Mesenchymal stem cell (in vitro differentiated cells and primary cell): ENCODE results near the gene SLC26A6.

Source experiments
- DNase-seq: peaks from one replicate; pipeline ENCODE4 v3.0.0-alpha.2; 2013
- H2AFZ ChIP-seq: one replicate; pipeline ENCODE4 v1.6.1; 2013; ENCODE audit warnings: low read depth, mild to moderate bottlenecking, control low read depth, inconsistent platforms, low read length, moderate library complexity
- H2AK5ac ChIP-seq: 2 replicates; pipeline ENCODE4 v1.6.1; 2013; ENCODE audit warnings: low read length, moderate library complexity, mild to moderate bottlenecking, inconsistent platforms; ENCODE audit not compliant: severe bottlenecking
- H2BK120ac ChIP-seq: one replicate; pipeline ENCODE4 v1.6.1; 2013; ENCODE audit warnings: low read depth, mild to moderate bottlenecking, inconsistent platforms, low read length, moderate library complexity
- H2BK12ac ChIP-seq, 2 experiments: one replicate each; pipeline ENCODE4 v1.6.1; 2013; ENCODE audit warnings: inconsistent platforms in 2 of 2, low read length in 2 of 2, mild to moderate bottlenecking in 2 of 2, moderate library complexity in 2 of 2, control low read depth in 1 of 2
- H2BK15ac ChIP-seq: one replicate; pipeline ENCODE4 v1.6.1; 2013; ENCODE audit warnings: mild to moderate bottlenecking, low read depth, inconsistent platforms; ENCODE audit not compliant: poor library complexity, severe bottlenecking
- H2BK5ac ChIP-seq: 2 replicates; pipeline ENCODE4 v1.6.1; 2013; ENCODE audit warnings: low read depth, mild to moderate bottlenecking, low read length, control low read depth, inconsistent platforms; ENCODE audit not compliant: poor library complexity, severe bottlenecking
- H3K14ac ChIP-seq, 2 experiments: one replicate each; pipeline ENCODE4 v1.6.1; 2013; ENCODE audit warnings: inconsistent platforms in 2 of 2, low read length in 2 of 2, control low read depth in 1 of 2, mild to moderate bottlenecking in 1 of 2, moderate library complexity in 1 of 2
- H3K18ac ChIP-seq, 2 experiments: one replicate each; pipeline ENCODE4 v1.6.1; 2013; ENCODE audit warnings: inconsistent platforms in 2 of 2, low read length in 2 of 2, control low read depth in 1 of 2, low read depth in 1 of 2, mild to moderate bottlenecking in 1 of 2
- H3K23ac ChIP-seq, 2 experiments: one replicate each; pipeline ENCODE4 v1.6.1; 2013; ENCODE audit warnings: inconsistent platforms in 2 of 2, low read length in 2 of 2, mild to moderate bottlenecking in 2 of 2, moderate library complexity in 2 of 2, control low read depth in 1 of 2
- H3K27ac ChIP-seq: 2 replicates; pipeline ENCODE4 v1.5.1; 2013; ENCODE audit warnings: mild to moderate bottlenecking, moderate library complexity, low read length, control low read depth, inconsistent platforms; ENCODE audit not compliant: poor library complexity, severe bottlenecking
- H3K27me3 ChIP-seq, 2 experiments: 2 replicates each; pipeline versions ENCODE4 v1.6.1 to v1.7.0; 2013; ENCODE audit warnings: low read length in 2 of 2, mild to moderate bottlenecking in 2 of 2, moderate library complexity in 2 of 2, control low read depth in 1 of 2, inconsistent platforms in 1 of 2; ENCODE audit not compliant: control insufficient read depth in 1 of 2, insufficient read depth in 1 of 2
- H3K36me3 ChIP-seq, 2 experiments: 2 replicates each; pipeline versions ENCODE4 v1.6.1 to v1.7.0; 2013; ENCODE audit warnings: low read length in 2 of 2, control low read depth in 1 of 2, inconsistent platforms in 1 of 2, low read depth in 1 of 2, mild to moderate bottlenecking in 1 of 2; ENCODE audit not compliant: insufficient read depth in 2 of 2, control insufficient read depth in 1 of 2
- H3K4ac ChIP-seq, 2 experiments: one replicate each; pipeline ENCODE4 v1.6.1; 2013; ENCODE audit warnings: inconsistent platforms in 2 of 2, low read length in 2 of 2, mild to moderate bottlenecking in 2 of 2, moderate library complexity in 2 of 2, control low read depth in 1 of 2, low read depth in 1 of 2
- H3K4me1 ChIP-seq: 2 replicates; pipeline ENCODE4 v1.6.1; 2013; ENCODE audit warnings: low read depth, low read length, control low read depth; ENCODE audit not compliant: control insufficient read depth, insufficient read depth
- H3K4me2 ChIP-seq: 2 replicates; pipeline ENCODE4 v1.6.1; 2013; ENCODE audit warnings: low read length, mild to moderate bottlenecking, inconsistent platforms; ENCODE audit not compliant: poor library complexity, severe bottlenecking
- H3K4me3 ChIP-seq, 2 experiments: 2 replicates each; pipeline versions ENCODE4 v1.5.1 to v1.7.0; 2013; ENCODE audit warnings: low read length in 2 of 2, mild to moderate bottlenecking in 2 of 2, control low read depth in 1 of 2, low read depth in 1 of 2; ENCODE audit not compliant: insufficient read depth in 1 of 2
- H3K79me1 ChIP-seq: replicated peaks from 2 replicates; pipeline ENCODE4 v1.6.1; 2013; ENCODE audit warnings: mild to moderate bottlenecking, control low read depth, low read length, inconsistent platforms; ENCODE audit not compliant: poor library complexity, severe bottlenecking
- H3K9ac ChIP-seq: 2 replicates; pipeline ENCODE4 v1.7.0; 2013; ENCODE audit warnings: mild to moderate bottlenecking, low read length, moderate library complexity
- H3K9me3 ChIP-seq: 2 replicates; pipeline ENCODE4 v1.7.0; 2013; ENCODE audit warnings: mild to moderate bottlenecking, low read length; ENCODE audit not compliant: control insufficient read depth
- H4K8ac ChIP-seq: one replicate; pipeline ENCODE4 v1.6.1; 2013; ENCODE audit warnings: inconsistent platforms, mild to moderate bottlenecking, low read length, moderate library complexity
- H4K91ac ChIP-seq: one replicate; pipeline ENCODE4 v1.6.1; 2013; ENCODE audit warnings: mild to moderate bottlenecking, low read length, inconsistent platforms
- WGBS: methylation state at CpG from one replicate; pipeline ENCODE4 v1.1.7; 2013; ENCODE audit warnings: mixed read lengths; 5-methylcytosine and 5-hydroxymethylcytosine counted together

The SLC26A6 gene

GRCh38 chr3:48662145-48662752 is 27.0 kb upstream of the SLC26A6 start:
- WGBS, result 6% methylated on average over 16 of the region's 46 CpGs
- peaks cover 24% of the 10 kb centered on the region for H3K4me1 ChIP-seq
- no peak overlapping the region for H2AFZ ChIP-seq
- H3K9ac ChIP-seq, result no peak overlapping the region
- no peak overlapping the region for H2BK5ac ChIP-seq
- no peak overlapping the region for H3K4ac ChIP-seq
- H3K4me2 ChIP-seq, result peak overlapping the region; percentile 96
- no peak overlapping the region for H2AK5ac ChIP-seq
- H3K36me3 ChIP-seq, result peaks cover 0 to 18% of the 10 kb centered on the region in 2 experiments
- DNase-seq, result peak; percentile 16
- no peak overlapping the region for H2BK120ac ChIP-seq
- H4K91ac ChIP-seq, result no peak overlapping the region
- H2BK15ac ChIP-seq, result no peak overlapping the region
- H3K27me3 ChIP-seq, result peaks cover 6 to 16% of the 10 kb centered on the region in 2 experiments
- H3K23ac ChIP-seq, result no peak overlapping the region
- no peak overlapping the region for H2BK12ac ChIP-seq
- no peaks in the 10 kb centered on the region for H3K79me1 ChIP-seq
- H3K18ac ChIP-seq, result no peak overlapping the region
- H3K27ac ChIP-seq, result no peak overlapping the region
- H4K8ac ChIP-seq, result no peak overlapping the region
- H3K14ac ChIP-seq, result no peak overlapping the region
- H3K9me3 ChIP-seq, result no peaks in the 10 kb centered on the region
- H3K4me3 ChIP-seq, result peak overlapping the region; percentile 67 to 88

GRCh38 chr3:48661501-48662144 is 26.4 kb upstream of the SLC26A6 start:
- H2BK120ac ChIP-seq, result no peak overlapping the region
- H3K14ac ChIP-seq, result no peak overlapping the region
- H3K9me3 ChIP-seq, result no peaks in the 10 kb centered on the region
- H2AK5ac ChIP-seq, result no peak overlapping the region
- no peak overlapping the region for H3K18ac ChIP-seq
- H3K27ac ChIP-seq, result no peak overlapping the region
- 4% methylated on average over 67 of the region's 67 CpGs for WGBS
- no peak overlapping the region for H4K8ac ChIP-seq
- H4K91ac ChIP-seq, result no peak overlapping the region
- H3K4ac ChIP-seq, result no peak overlapping the region
- no peak overlapping the region for H3K9ac ChIP-seq
- H3K4me2 ChIP-seq, result peak overlapping the region; percentile 89
- H2BK12ac ChIP-seq, result no peak overlapping the region
- H3K4me1 ChIP-seq, result peaks cover 25% of the 10 kb centered on the region
- H3K79me1 ChIP-seq, result no peaks in the 10 kb centered on the region
- no peak overlapping the region for H2BK5ac ChIP-seq
- peaks cover 6 to 23% of the 10 kb centered on the region in 2 experiments for H3K27me3 ChIP-seq
- peak; percentile 50 for DNase-seq
- no peak overlapping the region for H2AFZ ChIP-seq
- no peak overlapping the region for H3K23ac ChIP-seq
- H3K36me3 ChIP-seq, result peaks cover 0 to 24% of the 10 kb centered on the region in 2 experiments
- H2BK15ac ChIP-seq, result no peak overlapping the region
- H3K4me3 ChIP-seq, result peak overlapping the region; percentile 41 to 75

- no peak for DNase-seq
- Histone ChIP-seq H2BK5ac (no peak overlapping the region), H3K4me1 (peaks cover 32% of the 10 kb centered on the region), H4K8ac (no peak overlapping the region), H3K27ac (no peak overlapping the region), H3K9me3 (no peaks in the 10 kb centered on the region), H3K18ac (no peak overlapping the region), H3K4me3 (peak overlapping the region in 1 of 2 experiments; percentile 75), H3K4ac (no peak overlapping the region), H2AK5ac (no peak overlapping the region), H3K4me2 (no peak overlapping the region), H3K27me3 (peaks cover 6 to 24% of the 10 kb centered on the region in 2 experiments), H2BK12ac (no peak overlapping the region), H3K79me1 (no peaks in the 10 kb centered on the region), H2BK120ac (no peak overlapping the region), H3K9ac (no peak overlapping the region), H2AFZ (no peak overlapping the region), H3K23ac (no peak overlapping the region), H3K36me3 (peaks cover 0 to 27% of the 10 kb centered on the region in 2 experiments), H2BK15ac (no peak overlapping the region), H4K91ac (no peak overlapping the region), H3K14ac (no peak overlapping the region)
- 91% methylated on average over 61 of the region's 61 CpGs for WGBS
These were observed 25.6 kb upstream of the SLC26A6 start for GRCh38 chr3:48660800-48661400.

GRCh38 chr3:48656841-48657281 is 21.6 kb upstream of the SLC26A6 start:
- no peak overlapping the region for H3K27ac ChIP-seq
- no peak overlapping the region for H2AK5ac ChIP-seq
- H3K9me3 ChIP-seq, result no peaks in the 10 kb centered on the region
- no peak overlapping the region for H3K4ac ChIP-seq
- 96% methylated on average over 45 of the region's 45 CpGs for WGBS
- H3K4me1 ChIP-seq, result peaks cover 22% of the 10 kb centered on the region
- H3K14ac ChIP-seq, result no peak overlapping the region
- H4K8ac ChIP-seq, result no peak overlapping the region
- peak overlapping the region; percentile 29 for H3K9ac ChIP-seq
- H3K18ac ChIP-seq, result no peak overlapping the region
- H2AFZ ChIP-seq, result no peak overlapping the region
- no peak overlapping the region for H2BK120ac ChIP-seq
- DNase-seq, result no peak
- no peak overlapping the region for H2BK5ac ChIP-seq
- H2BK12ac ChIP-seq, result no peak overlapping the region
- no peak overlapping the region for H2BK15ac ChIP-seq
- H3K4me3 ChIP-seq, result peak overlapping the region in 1 of 2 experiments; percentile 65
- no peak overlapping the region for H3K23ac ChIP-seq
- no peak overlapping the region for H3K4me2 ChIP-seq
- H3K36me3 ChIP-seq, result peaks cover 0 to 27% of the 10 kb centered on the region in 2 experiments
- H3K79me1 ChIP-seq, result no peaks in the 10 kb centered on the region
- peaks cover 1 to 39% of the 10 kb centered on the region in 2 experiments for H3K27me3 ChIP-seq
- H4K91ac ChIP-seq, result no peak overlapping the region
